HG03354 (cell line): ENCODE measurements around the gene IL18.
A peak's percentile ranks its signal among the peaks of the same experiment; 100 is the strongest.
"Not testable (repeated sequence)": the region's sequence is repeated elsewhere in the genome, so short reads cannot be mapped to it uniquely, and the experiment has no call there.

Experiments used
- ATAC-seq: cut with Tn5 transposase; IDR thresholded peaks from one replicate; pipeline ENCODE4 v1.9.1; 2021; ENCODE audit warnings: mild to moderate bottlenecking; ENCODE audit not compliant: unreplicated experiment, poor library complexity, severe bottlenecking

Gene IL18

GRCh38 chr11:112163875-112164685, at the start of gene IL18:
Gene IL18 (minus strand): TSS chr11:112164094. CDS start chr11:112155053, 9,041 bp downstream.
- ATAC-seq: no peak

- no peak for ATAC-seq
Observed at GRCh38 chr11:112212710-112213109, 48.8 kb upstream of the IL18 start.

GRCh38 chr11:112212290-112212689, 48.4 kb upstream of the IL18 start:
- no peak for ATAC-seq

GRCh38 chr11:112211536-112211935, 47.6 kb upstream of the IL18 start:
- no peak for ATAC-seq

GRCh38 chr11:112210890-112211289, 47.0 kb upstream of the IL18 start:
- no peak for ATAC-seq

- no peak for ATAC-seq
Observed at GRCh38 chr11:112206071-112206470, 42.2 kb upstream of the IL18 start.

- no peak for ATAC-seq
Observed at GRCh38 chr11:112200252-112200651, 36.4 kb upstream of the IL18 start.

GRCh38 chr11:112199101-112199500, 35.2 kb upstream of the IL18 start:
- ATAC-seq: not testable (repeated sequence)

GRCh38 chr11:112196519-112197087, 32.7 kb upstream of the IL18 start:
- no peak for ATAC-seq

- ATAC-seq: no peak
Observed at GRCh38 chr11:112195951-112196351, 32.1 kb upstream of the IL18 start.

- ATAC-seq: not testable (repeated sequence)
Observed at GRCh38 chr11:112195113-112195512, 31.2 kb upstream of the IL18 start.

GRCh38 chr11:112186304-112186703, 22.4 kb upstream of the IL18 start:
- no peak for ATAC-seq

GRCh38 chr11:112185883-112186282, 22.0 kb upstream of the IL18 start:
- ATAC-seq: no peak

GRCh38 chr11:112182867-112183266, 19.0 kb upstream of the IL18 start:
- ATAC-seq: no peak

- ATAC-seq: peak; percentile 46
Observed at GRCh38 chr11:112179601-112180000, 15.7 kb upstream of the IL18 start.

GRCh38 chr11:112178936-112179335, 15.0 kb upstream of the IL18 start:
- ATAC-seq: no peak

- ATAC-seq: no peak
Observed at GRCh38 chr11:112178428-112178827, 14.5 kb upstream of the IL18 start.

GRCh38 chr11:112177589-112177988, 13.7 kb upstream of the IL18 start:
- ATAC-seq: no peak

- no peak for ATAC-seq
Observed at GRCh38 chr11:112176077-112176476, 12.2 kb upstream of the IL18 start.

GRCh38 chr11:112175599-112175952, 11.7 kb upstream of the IL18 start:
- ATAC-seq: no peak

- peak; percentile 80 for ATAC-seq
Observed at GRCh38 chr11:112174789-112175598, 11.1 kb upstream of the IL18 start, which contains the start of gene BCO2. Gene BCO2 (plus strand): TSS chr11:112175512. CDS start chr11:112175602, 90 bp downstream.
